PFSK-1 (cell line): ENCODE measurements around the gene CPNE6.

Experiments
- POLR2AphosphoS5 ChIP-seq: IDR thresholded peaks from 2 replicates; pipeline ENCODE4 v1.6.1; 2012; ENCODE audit warnings: low read depth, mild to moderate bottlenecking, control low read depth, low read length, moderate library complexity
- TF ChIP-seq, protein P1 (sequence below), 2 experiments: IDR thresholded peaks; 2 replicates each; pipeline versions ENCODE4 v1.6.1 to v1.8.0; 2011 to 2012; ENCODE audit warnings: low read depth in 2 of 2, low read length in 2 of 2, control low read depth in 1 of 2, inconsistent platforms in 1 of 2, mild to moderate bottlenecking in 1 of 2, moderate library complexity in 1 of 2; ENCODE audit not compliant: insufficient read depth in 1 of 2

DNA sequence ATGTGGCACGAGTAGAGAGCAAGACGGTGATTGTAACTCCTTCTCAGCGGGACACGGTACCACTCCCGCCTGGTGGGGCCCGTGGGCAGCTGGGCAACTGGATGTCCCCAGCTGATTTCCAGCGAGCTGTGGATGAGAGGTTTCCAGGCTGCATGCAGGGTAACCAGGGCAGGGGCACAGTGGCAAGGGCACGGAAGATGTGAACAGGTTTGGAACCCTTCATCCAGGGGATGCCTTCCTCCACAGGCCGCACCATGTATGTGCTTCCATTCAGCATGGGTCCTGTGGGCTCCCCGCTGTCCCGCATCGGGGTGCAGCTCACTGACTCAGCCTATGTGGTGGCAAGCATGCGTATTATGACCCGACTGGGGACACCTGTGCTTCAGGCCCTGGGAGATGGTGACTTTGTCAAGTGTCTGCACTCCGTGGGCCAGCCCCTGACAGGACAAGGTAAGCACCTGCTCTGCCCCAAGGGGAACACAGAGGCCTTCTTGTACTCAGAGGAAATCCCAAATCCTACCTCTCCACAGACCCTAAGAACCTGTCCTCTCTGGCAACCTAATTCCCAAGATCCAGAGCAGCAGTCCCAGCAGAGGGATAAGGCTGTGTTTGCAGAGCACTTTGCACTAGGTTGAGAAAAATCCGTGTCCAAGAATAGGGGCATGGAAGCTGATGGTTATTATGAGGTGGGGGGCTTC, 27.0 kb downstream of the CPNE6 start:
- TF ChIP-seq, protein P1, sequence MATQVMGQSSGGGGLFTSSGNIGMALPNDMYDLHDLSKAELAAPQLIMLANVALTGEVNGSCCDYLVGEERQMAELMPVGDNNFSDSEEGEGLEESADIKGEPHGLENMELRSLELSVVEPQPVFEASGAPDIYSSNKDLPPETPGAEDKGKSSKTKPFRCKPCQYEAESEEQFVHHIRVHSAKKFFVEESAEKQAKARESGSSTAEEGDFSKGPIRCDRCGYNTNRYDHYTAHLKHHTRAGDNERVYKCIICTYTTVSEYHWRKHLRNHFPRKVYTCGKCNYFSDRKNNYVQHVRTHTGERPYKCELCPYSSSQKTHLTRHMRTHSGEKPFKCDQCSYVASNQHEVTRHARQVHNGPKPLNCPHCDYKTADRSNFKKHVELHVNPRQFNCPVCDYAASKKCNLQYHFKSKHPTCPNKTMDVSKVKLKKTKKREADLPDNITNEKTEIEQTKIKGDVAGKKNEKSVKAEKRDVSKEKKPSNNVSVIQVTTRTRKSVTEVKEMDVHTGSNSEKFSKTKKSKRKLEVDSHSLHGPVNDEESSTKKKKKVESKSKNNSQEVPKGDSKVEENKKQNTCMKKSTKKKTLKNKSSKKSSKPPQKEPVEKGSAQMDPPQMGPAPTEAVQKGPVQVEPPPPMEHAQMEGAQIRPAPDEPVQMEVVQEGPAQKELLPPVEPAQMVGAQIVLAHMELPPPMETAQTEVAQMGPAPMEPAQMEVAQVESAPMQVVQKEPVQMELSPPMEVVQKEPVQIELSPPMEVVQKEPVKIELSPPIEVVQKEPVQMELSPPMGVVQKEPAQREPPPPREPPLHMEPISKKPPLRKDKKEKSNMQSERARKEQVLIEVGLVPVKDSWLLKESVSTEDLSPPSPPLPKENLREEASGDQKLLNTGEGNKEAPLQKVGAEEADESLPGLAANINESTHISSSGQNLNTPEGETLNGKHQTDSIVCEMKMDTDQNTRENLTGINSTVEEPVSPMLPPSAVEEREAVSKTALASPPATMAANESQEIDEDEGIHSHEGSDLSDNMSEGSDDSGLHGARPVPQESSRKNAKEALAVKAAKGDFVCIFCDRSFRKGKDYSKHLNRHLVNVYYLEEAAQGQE (IDR thresholded peaks at IDR 0.05; ENCODE audit: insufficient read depth in 1 of 2, low read depth in 2 of 2, low read length in 2 of 2) = no peak
- TF ChIP-seq POLR2AphosphoS5 = no peak
